Aorta (tissue), 5 donors: ENCODE results near the gene HPX. TPM values are rescaled to one million over a fixed set of nuclear protein-coding genes. Genes with fewer than 3 reads are reported as not detected.

Experiments used
- ATAC-seq: fragments of 200-7000 bp; cut with Tn5 transposase; one replicate; pipeline ENCODE4 v1.9.1; 2022; ENCODE audit warnings: moderate library complexity; ENCODE audit not compliant: low FRiP score
- DNase-seq, 2 donors: peaks; one replicate each; pipeline ENCODE4 v3.0.0-alpha.2; 2020
- H3K27ac ChIP-seq, 2 donors: one replicate each; pipeline ENCODE4 v1.5.1; 2013; ENCODE audit warnings: low read length in 2 of 2, mild to moderate bottlenecking in 2 of 2, moderate library complexity in 2 of 2, control low read depth in 1 of 2, inconsistent platforms in 1 of 2, low read depth in 1 of 2
- H3K27me3 ChIP-seq, 2 donors: one replicate each; pipeline ENCODE4 v1.6.1; 2013; ENCODE audit warnings: control low read depth in 1 of 2, low read length in 1 of 2, mild to moderate bottlenecking in 1 of 2, moderate library complexity in 1 of 2; ENCODE audit not compliant: insufficient read depth in 2 of 2, control insufficient read depth in 1 of 2
- H3K36me3 ChIP-seq, 2 donors: one replicate each; pipeline ENCODE4 v1.6.1; 2013; ENCODE audit warnings: control low read depth in 1 of 2, low read length in 1 of 2, mild to moderate bottlenecking in 1 of 2; ENCODE audit not compliant: insufficient read depth in 2 of 2, control insufficient read depth in 1 of 2
- H3K4me1 ChIP-seq, 2 donors: one replicate each; pipeline ENCODE4 v1.6.1; 2013; ENCODE audit warnings: low read length in 2 of 2, control low read depth in 1 of 2, mild to moderate bottlenecking in 1 of 2, moderate library complexity in 1 of 2; ENCODE audit not compliant: insufficient read depth in 2 of 2, control insufficient read depth in 1 of 2
- H3K4me3 ChIP-seq, 2 donors: one replicate each; pipeline ENCODE4 v1.5.1; 2013; ENCODE audit warnings: low read length in 2 of 2, control low read depth in 1 of 2, mild to moderate bottlenecking in 1 of 2
- H3K9me3 ChIP-seq: one replicate; pipeline ENCODE4 v1.6.1; 2013; ENCODE audit warnings: mild to moderate bottlenecking, low read length; ENCODE audit not compliant: control insufficient read depth
- WGBS, 2 donors: extraction: QIAGEN DNeasy Blood & Tissue Kit; methylation state at CpG; one replicate each; pipeline ENCODE4 v1.1.7; 2013; 5-methylcytosine and 5-hydroxymethylcytosine counted together
- intact Hi-C, 2 donors: fragments of 100-400 bp; cut with DNase I; formaldehyde crosslinking; loops; one replicate each; pipeline versions ENCODE4 v1.14.2 to v1.15.0; 2022
- polyA plus RNA-seq, 2 donors: library from polyadenylated mRNA; stranded (reverse); fragments of 200-250 nt; gene quantifications; one replicate each; pipeline ENCODE4 v1.2.3, GENCODE V29; 2013
- total RNA-seq, 2 donors: library from RNA; stranded (reverse); fragmentation: NEBNext Ultra II Directional; extraction: Animal tissue kit (Norgen Biotek cat#: 25700); gene quantifications; one replicate each; pipeline ENCODE4 v1.2.1, GENCODE V29; 2021
- donor health status: healthy with polysubstance abuse.
- donor health status: Bipolar disorder and iron deficiency.
- donor health status: DM: no; HTN: no; CAD: no.
- donor health status: DM: no; HTN: no; CAD: no.
- donor health status: DM: yes; HTN: yes; CAD: no.

Gene HPX
- total and polyA plus RNA-seq, 4 donors, result 0.50 to 6.0 (median 2.0) TPM

DNA sequence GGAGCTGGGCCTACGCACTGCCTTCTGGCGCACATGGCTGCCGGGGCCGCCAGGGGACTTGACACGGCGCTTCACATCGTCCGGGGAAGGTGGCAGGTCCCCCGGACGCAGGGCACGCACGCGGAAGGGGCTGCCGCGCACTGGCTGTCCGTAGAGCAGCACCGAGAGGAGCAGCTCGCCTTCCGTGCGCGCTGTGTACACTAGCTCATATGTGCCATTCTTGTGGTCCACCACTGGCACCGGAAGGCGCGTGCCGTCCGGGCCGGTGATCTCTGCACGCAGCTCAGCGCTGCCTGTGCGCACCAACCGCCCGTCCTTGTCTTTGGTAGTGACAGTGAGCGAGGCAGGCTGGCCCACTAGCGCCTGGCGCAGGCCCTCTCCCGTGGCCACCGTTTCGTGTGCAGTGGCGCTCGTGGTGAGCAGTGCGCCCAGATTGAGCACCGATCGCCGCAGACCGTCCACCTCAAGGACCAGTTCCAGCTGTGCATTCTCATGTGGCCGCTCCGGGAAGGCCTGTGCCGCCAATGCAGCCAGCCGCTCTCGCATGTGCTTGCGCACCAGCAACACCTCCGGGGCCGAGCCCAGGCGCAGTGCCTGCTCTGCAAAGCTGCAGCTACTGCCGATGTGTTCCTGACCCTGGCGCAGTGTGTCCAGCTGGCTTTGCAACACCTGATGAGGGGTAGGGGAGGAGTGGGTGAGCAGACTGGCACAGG is 15.7 kb upstream of the HPX start:
- H3K9me3 ChIP-seq, result no peaks in the 10 kb centered on the region
- H3K27me3 ChIP-seq, result no peaks in the 10 kb centered on the region
- WGBS, 2 donors, result 95 to 96% methylated on average over 56 of the region's 56 CpGs
- ATAC-seq (no peak), DNase-seq (peak in 1 of 2 donors; percentile 77)
- no peak overlapping the region for H3K27ac ChIP-seq
- intact Hi-C loops, result no loop called here
- peaks cover 4 to 10% of the 10 kb centered on the region in 2 donors for H3K36me3 ChIP-seq
- no peak overlapping the region for H3K4me3 ChIP-seq
- peaks cover 0 to 2% of the 10 kb centered on the region in 2 donors for H3K4me1 ChIP-seq

- peaks cover 0 to 2% of the 10 kb centered on the region in 2 donors for H3K4me1 ChIP-seq
- peaks cover 4 to 10% of the 10 kb centered on the region in 2 donors for H3K36me3 ChIP-seq
- intact Hi-C loops, result no loop called here
- H3K27ac ChIP-seq, result no peak overlapping the region
- DNase-seq (no peak), ATAC-seq (no peak)
- H3K9me3 ChIP-seq, result no peaks in the 10 kb centered on the region
- H3K4me3 ChIP-seq, result no peak overlapping the region
- WGBS, 2 donors, result 61 to 87% methylated on average over 2 of the region's 2 CpGs
- H3K27me3 ChIP-seq, result no peaks in the 10 kb centered on the region
Measured at GRCh38 chr11:6455070-6455469, 14.3 kb upstream of the HPX start.

DNA sequence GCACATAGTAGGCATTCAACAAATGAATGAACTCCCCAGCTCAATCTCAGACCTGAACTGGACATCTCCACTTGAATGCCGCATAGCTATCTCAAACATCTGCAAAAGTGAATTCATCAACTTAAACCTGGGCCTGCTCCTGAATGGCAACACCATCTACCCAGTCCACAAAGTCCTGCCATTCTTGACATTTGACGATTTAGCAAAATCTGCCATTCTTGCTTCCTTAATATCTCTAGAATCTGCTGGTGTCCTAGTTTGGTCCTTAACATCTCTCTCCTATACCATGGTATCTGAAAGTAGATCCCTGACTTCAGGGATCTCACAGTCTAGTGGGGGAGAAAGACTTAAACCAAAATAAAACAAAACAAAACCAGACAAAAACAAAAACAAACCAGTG is 12.4 kb upstream of the HPX start:
- H3K27ac ChIP-seq, result no peak overlapping the region
- DNase-seq, result no peak
- no peaks in the 10 kb centered on the region for H3K27me3 ChIP-seq
- peaks cover 0 to 2% of the 10 kb centered on the region in 2 donors for H3K4me1 ChIP-seq
- ATAC-seq, result no peak
- WGBS, 2 donors, result 92 to 95% methylated on average over 2 of the region's 2 CpGs
- intact Hi-C loops, result no loop called here
- no peak overlapping the region for H3K4me3 ChIP-seq
- H3K36me3 ChIP-seq, result peaks cover 4 to 17% of the 10 kb centered on the region in 2 donors
- H3K9me3 ChIP-seq, result no peaks in the 10 kb centered on the region

GRCh38 chr11:6452219-6452618 is 11.4 kb upstream of the HPX start:
- intact Hi-C loops, result no loop called here
- Histone ChIP-seq H3K27me3 (no peaks in the 10 kb centered on the region), H3K4me1 (peaks cover 0 to 2% of the 10 kb centered on the region in 2 donors), H3K9me3 (no peaks in the 10 kb centered on the region), H3K4me3 (no peak overlapping the region), H3K27ac (peak overlapping the region; percentile 44 to 50), H3K36me3 (peaks cover 4 to 19% of the 10 kb centered on the region in 2 donors)
- 7 to 9% methylated on average over 3 of the region's 3 CpGs for WGBS, 2 donors
- DNase-seq (peak in 1 of 2 donors; percentile 62), ATAC-seq (peak; percentile 69)

- H3K36me3 ChIP-seq, result peaks cover 0 to 9% of the 10 kb centered on the region in 2 donors
- no peaks in the 10 kb centered on the region for H3K9me3 ChIP-seq
- ATAC-seq (no peak), DNase-seq (no peak)
- no peak overlapping the region for H3K4me3 ChIP-seq
- intact Hi-C loops, result no loop called here
- no peaks in the 10 kb centered on the region for H3K27me3 ChIP-seq
- 85 to 95% methylated on average over 3 of the region's 3 CpGs for WGBS, 2 donors
- H3K27ac ChIP-seq, result no peak overlapping the region
- H3K4me1 ChIP-seq, result peaks cover 0 to 2% of the 10 kb centered on the region in 2 donors
Measured at GRCh38 chr11:6448574-6448973, 7.8 kb upstream of the HPX start.

GRCh38 chr11:6443269-6444003 is 2.6 kb upstream of the HPX start:
- WGBS, 2 donors, result 40 to 41% methylated on average over 5 of the region's 5 CpGs
- no peaks in the 10 kb centered on the region for H3K27me3 ChIP-seq
- H3K36me3 ChIP-seq, result peaks cover 0 to 3% of the 10 kb centered on the region in 2 donors
- ATAC-seq, result peak; percentile 82
- no peak overlapping the region for H3K27ac ChIP-seq
- intact Hi-C loops, result loop anchor here (2.0 to 5.0 kb wide), 3 partner anchors 64 to 66 kb away; no protein-coding TSS in a partner anchor
- peak; percentile 58 to 78 for DNase-seq
- H3K4me3 ChIP-seq, result no peak overlapping the region
- no peaks in the 10 kb centered on the region for H3K9me3 ChIP-seq
- no peaks in the 10 kb centered on the region for H3K4me1 ChIP-seq

GRCh38 chr11:6442441-6442840 is 1.7 kb upstream of the HPX start:
- intact Hi-C loops, result loop anchor here (5.0 kb wide), 2 partner anchors 65 kb away; no protein-coding TSS in a partner anchor
- H3K4me1 ChIP-seq, result no peaks in the 10 kb centered on the region
- peak overlapping the region; percentile 23 to 85 for H3K27ac ChIP-seq
- H3K36me3 ChIP-seq, result no peaks in the 10 kb centered on the region
- H3K4me3 ChIP-seq, result no peak overlapping the region
- 56 to 64% methylated on average over 4 of the region's 4 CpGs for WGBS, 2 donors
- DNase-seq (no peak), ATAC-seq (no peak)
- no peaks in the 10 kb centered on the region for H3K9me3 ChIP-seq
- H3K27me3 ChIP-seq, result no peaks in the 10 kb centered on the region

DNA sequence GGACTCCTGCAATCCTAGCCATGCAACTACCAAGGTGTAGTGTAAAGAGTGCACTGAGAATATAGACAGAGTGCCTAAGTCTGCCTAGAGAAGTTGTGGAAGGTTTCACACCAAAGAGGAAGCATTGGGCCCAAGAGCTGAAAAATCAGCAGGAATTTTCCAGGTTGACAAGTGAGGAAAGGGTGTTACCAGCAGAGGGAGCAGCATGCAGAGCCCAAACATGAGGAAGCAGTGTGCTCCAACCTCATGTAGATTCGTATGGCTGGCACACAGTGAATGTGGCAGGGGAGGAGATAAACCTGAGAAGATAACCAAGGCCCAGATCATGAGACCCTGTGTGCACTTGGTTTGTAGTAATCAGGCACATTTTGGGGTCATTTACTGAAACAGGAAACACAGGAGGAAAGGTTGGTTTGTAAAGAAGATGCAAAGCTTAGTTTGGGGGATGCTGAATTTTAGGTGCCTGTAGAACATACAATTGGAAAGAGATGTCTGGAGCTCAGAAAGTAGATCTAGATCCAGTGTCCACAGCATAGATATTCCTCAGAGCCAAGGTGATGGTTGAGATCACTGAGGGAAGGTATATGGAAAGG is 1.7 kb downstream of the HPX start:
- Histone ChIP-seq H3K4me3 (no peak overlapping the region), H3K36me3 (no peaks in the 10 kb centered on the region), H3K27me3 (no peaks in the 10 kb centered on the region), H3K27ac (no peak overlapping the region), H3K4me1 (no peaks in the 10 kb centered on the region), H3K9me3 (no peaks in the 10 kb centered on the region)
- intact Hi-C loops, result loop anchor here in 1 of 2 donors (2.0 to 5.0 kb wide), 2 partner anchors 33 to 58 kb away; partner anchors contain the start of gene TRIM3
- DNase-seq (peak in 1 of 2 donors; percentile 70), ATAC-seq (no peak)
- WGBS, 2 donors, result 0% methylated on average over 1 of the region's 1 CpG
